ENCODE data around the gene STK4.
"Not testable (repeated sequence)": the region's sequence is repeated elsewhere in the genome, so short reads cannot be mapped to it uniquely, and the experiment has no call there.

The STK4 gene

GRCh38 chr20:45021631-45022030 lies 55.3 kb downstream of the STK4 start:
- no peak overlapping the region for H3K27ac ChIP-seq (replicated peaks)
- no peak overlapping the region for H3K4me3 ChIP-seq (replicated peaks; ENCODE audit: insufficient read depth, low read length)
- TF ChIP-seq POLR2AphosphoS5 (IDR thresholded peaks at IDR 0.05; ENCODE audit: low read depth), result no peak
- TF ChIP-seq GABPA (IDR thresholded peaks at IDR 0.05; ENCODE audit: low read depth), result no peak
- TF ChIP-seq SPI1 (IDR thresholded peaks at IDR 0.05; ENCODE audit: borderline replicate concordance, low read depth), result no peak
- no peak for DNase-seq (ENCODE audit: low read depth in 1 of 2, low spot score in 1 of 2)
- no peaks in the 10 kb centered on the region for H3K27me3 ChIP-seq (ENCODE audit: insufficient read depth, poor library complexity, severe bottlenecking)

DNA sequence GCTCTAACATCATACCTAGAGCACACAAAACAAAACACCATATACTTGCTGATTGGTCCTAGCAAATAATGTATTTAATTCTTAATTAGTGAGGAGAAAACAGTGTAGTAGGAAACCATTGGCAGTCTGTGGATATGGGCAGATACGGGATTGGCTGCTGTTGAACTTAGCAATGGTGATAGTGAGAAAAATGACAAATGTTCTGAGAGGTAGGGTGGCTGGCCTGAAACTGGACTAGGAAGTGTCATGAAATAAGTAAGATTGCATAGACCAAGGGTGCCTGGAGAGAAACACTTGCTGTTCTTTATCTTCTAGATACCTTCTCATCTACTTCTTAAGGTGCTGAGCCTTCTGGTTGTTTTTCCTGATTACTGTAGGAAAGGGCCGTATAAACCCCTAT lies 56.8 kb downstream of the STK4 start:
- H3K27ac ChIP-seq (replicated peaks); DNase-seq (ENCODE audit: low read depth in 1 of 2, low spot score in 1 of 2); H3K27me3 ChIP-seq (ENCODE audit: insufficient read depth, poor library complexity, severe bottlenecking); H3K4me3 ChIP-seq (replicated peaks; ENCODE audit: insufficient read depth, low read length): not testable (repeated sequence)

DNA sequence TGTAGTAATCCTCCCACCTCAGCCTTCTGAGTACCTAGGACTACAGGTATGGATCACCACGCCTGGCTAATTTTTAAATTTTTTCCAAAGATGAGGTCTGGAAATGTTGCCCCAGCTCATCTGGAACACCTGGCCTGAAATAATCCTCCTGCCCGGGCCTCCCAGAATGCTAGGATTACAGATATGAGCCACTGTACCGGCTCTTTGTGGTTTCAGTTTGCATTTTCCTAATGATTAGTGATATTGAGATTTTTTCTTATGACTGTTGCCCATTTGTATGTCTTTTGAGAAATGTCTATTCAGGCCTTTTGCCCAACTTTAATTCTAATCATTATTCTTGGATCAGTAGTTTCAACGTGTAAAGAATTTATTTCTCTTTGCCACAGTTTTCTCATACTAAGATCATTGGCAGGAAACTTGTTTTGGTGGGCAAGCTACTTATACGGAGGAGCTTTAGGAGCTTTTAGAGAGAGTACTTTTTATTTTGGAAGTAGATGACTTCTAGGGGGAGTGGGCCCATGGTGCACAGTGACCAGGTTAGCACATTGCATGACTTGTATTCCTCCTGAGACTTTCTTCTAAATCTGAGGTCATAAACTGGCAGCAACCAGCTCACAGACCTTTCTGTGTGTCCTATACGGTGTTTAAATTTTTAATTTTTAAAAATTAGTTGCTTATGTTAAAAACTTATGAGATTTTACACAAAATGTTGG lies 62.3 kb downstream of the STK4 start:
- no peak for DNase-seq (ENCODE audit: low read depth in 1 of 2, low spot score in 1 of 2)
- TF ChIP-seq GABPA (IDR thresholded peaks at IDR 0.05; ENCODE audit: low read depth) (no peak), SPI1 (IDR thresholded peaks at IDR 0.05; ENCODE audit: borderline replicate concordance, low read depth) (no peak), POLR2AphosphoS5 (IDR thresholded peaks at IDR 0.05; ENCODE audit: low read depth) (no peak), REST (IDR thresholded peaks at IDR 0.05; ENCODE audit: insufficient replicate concordance, low read depth) (no peak), CTCF (IDR thresholded peaks at IDR 0.05; ENCODE audit: insufficient read depth, low read length) (no peak)
- Histone ChIP-seq H3K4me3 (replicated peaks; ENCODE audit: insufficient read depth, low read length) (no peak overlapping the region), H3K27me3 (ENCODE audit: insufficient read depth, poor library complexity, severe bottlenecking) (no peaks in the 10 kb centered on the region), H3K27ac (replicated peaks) (no peak overlapping the region)

DNA sequence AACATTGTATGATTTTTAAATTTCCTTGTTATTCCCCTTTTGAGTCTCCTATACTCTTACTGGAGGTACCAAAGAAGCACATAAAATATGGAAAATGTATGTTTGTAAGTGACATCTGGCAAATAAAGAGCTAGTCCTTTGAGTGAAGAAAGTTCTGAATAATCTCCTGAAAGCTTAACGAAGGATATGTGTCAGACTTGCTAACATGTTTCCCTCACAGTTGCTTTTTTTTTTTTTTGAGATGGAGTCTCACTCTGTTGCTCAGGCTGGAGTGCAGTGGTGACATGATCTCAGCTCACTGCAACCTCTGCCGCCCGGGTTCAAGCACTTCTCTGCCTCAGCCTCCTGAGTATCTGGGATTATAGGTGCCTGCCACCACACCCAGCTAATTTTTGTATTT lies 63.6 kb downstream of the STK4 start:
- Histone ChIP-seq H3K27ac (replicated peaks) (no peak overlapping the region), H3K27me3 (ENCODE audit: insufficient read depth, poor library complexity, severe bottlenecking) (no peaks in the 10 kb centered on the region), H3K4me3 (replicated peaks; ENCODE audit: insufficient read depth, low read length) (no peak overlapping the region)
- no peak for DNase-seq (ENCODE audit: low read depth in 1 of 2, low spot score in 1 of 2)
- TF ChIP-seq SPI1 (IDR thresholded peaks at IDR 0.05; ENCODE audit: borderline replicate concordance, low read depth) (no peak), POLR2AphosphoS5 (IDR thresholded peaks at IDR 0.05; ENCODE audit: low read depth) (no peak), REST (IDR thresholded peaks at IDR 0.05; ENCODE audit: insufficient replicate concordance, low read depth) (no peak), CTCF (IDR thresholded peaks at IDR 0.05; ENCODE audit: insufficient read depth, low read length) (no peak), GABPA (IDR thresholded peaks at IDR 0.05; ENCODE audit: low read depth) (no peak)

GRCh38 chr20:45032276-45032675 lies 66.0 kb downstream of the STK4 start:
- no peak for DNase-seq (ENCODE audit: low read depth in 1 of 2, low spot score in 1 of 2)
- Histone ChIP-seq H3K27ac (replicated peaks) (no peak overlapping the region), H3K4me3 (replicated peaks; ENCODE audit: insufficient read depth, low read length) (no peak overlapping the region), H3K27me3 (ENCODE audit: insufficient read depth, poor library complexity, severe bottlenecking) (no peaks in the 10 kb centered on the region)
- no peak for TF ChIP-seq SPI1 (IDR thresholded peaks at IDR 0.05; ENCODE audit: borderline replicate concordance, low read depth)
- no peak for TF ChIP-seq REST (IDR thresholded peaks at IDR 0.05; ENCODE audit: insufficient replicate concordance, low read depth)
- TF ChIP-seq POLR2AphosphoS5 (IDR thresholded peaks at IDR 0.05; ENCODE audit: low read depth), result no peak
- no peak for TF ChIP-seq GABPA (IDR thresholded peaks at IDR 0.05; ENCODE audit: low read depth)
- no peak for TF ChIP-seq CTCF (IDR thresholded peaks at IDR 0.05; ENCODE audit: insufficient read depth, low read length)

Data from HL-60 (cell line).